ENCODE measurements around the gene COQ9. TPM values are rescaled to one million over a fixed set of nuclear protein-coding genes. Genes with fewer than 3 reads are reported as not detected.
"Not testable (repeated sequence)": the region's sequence is repeated elsewhere in the genome, so short reads cannot be mapped to it uniquely, and the experiment has no call there.

The COQ9 gene
- total RNA-seq, 1 donor from 2014 or later, result 55.8 TPM

- no peak for DNase-seq (ENCODE audit: low read depth in 2 of 2)
Observed at GRCh38 chr16:57426356-57426755, 20.9 kb upstream of the COQ9 start.

- DNase-seq (ENCODE audit: low read depth in 2 of 2), result no peak
Observed at GRCh38 chr16:57427307-57427706, 20.0 kb upstream of the COQ9 start.

GRCh38 chr16:57427824-57428223 lies 19.5 kb upstream of the COQ9 start:
- DNase-seq (ENCODE audit: low read depth in 2 of 2), result no peak

DNA sequence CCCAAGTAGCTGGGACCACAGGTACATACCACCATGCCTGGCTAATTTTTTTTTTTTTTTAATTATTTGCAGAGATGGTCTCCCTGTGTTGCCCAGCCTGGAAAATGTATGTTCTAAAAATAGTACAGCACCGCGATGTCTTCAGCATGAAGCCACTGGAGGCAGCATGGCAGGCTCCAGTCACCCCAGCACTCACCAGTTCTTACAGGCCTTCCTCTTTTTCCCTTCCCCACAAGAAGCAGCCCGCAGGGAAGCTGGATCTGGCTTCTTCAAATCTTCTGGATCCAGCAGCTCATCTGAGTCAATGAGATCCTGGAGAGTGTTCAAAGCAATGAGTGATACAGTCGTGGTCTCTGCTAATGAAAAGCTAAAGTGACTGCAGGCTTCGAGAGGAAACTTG lies 16.3 kb upstream of the COQ9 start:
- no peak for DNase-seq (ENCODE audit: low read depth in 2 of 2)

GRCh38 chr16:57432505-57432904 lies 14.8 kb upstream of the COQ9 start:
- DNase-seq (ENCODE audit: low read depth in 2 of 2), result no peak

- no peak for DNase-seq (ENCODE audit: low read depth in 2 of 2)
Observed at GRCh38 chr16:57432989-57433388, 14.3 kb upstream of the COQ9 start.

DNA sequence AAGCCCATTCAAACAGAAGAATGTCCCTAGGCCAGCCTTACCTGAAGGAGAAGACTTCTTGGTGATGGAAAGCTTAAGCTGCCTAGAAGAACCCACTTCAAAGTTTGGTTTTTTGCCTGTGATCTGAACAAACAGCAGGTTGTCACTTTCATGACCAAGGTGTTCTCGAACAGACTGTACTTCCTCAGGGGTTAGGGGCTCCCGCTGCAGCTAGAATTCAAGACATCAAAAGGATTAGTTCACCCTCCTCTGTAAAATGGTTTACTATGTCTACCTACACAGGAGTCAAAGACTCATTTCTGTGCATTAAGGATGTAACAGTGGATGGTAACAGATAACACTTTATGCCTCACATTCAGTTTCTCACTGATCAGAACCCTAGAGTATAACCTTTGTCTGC lies 13.3 kb upstream of the COQ9 start:
- no peak for DNase-seq (ENCODE audit: low read depth in 2 of 2)

- no peak for DNase-seq (ENCODE audit: low read depth in 2 of 2)
Observed at GRCh38 chr16:57435838-57436237, 11.4 kb upstream of the COQ9 start.

DNA sequence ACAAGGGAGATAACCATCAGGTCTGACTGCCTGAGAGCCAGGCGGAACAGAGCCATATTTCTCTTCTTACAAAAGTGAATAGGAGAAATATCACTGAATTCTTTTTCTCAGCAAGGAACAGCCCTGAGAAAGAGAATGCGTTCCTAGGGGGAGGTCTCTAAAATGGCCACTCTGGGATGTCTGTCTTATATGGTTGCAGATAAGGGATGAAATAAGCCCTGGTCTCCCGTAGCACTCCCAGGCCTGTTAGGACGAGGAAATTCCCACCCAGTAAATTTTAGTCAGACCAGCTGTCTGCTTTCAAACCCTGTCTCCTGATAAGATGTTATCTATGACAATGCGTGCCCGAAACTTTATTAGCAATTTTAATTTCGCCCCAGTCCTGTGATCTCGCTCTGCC lies 7.3 kb upstream of the COQ9 start:
- not testable (repeated sequence) for DNase-seq (ENCODE audit: low read depth in 2 of 2)

DNA sequence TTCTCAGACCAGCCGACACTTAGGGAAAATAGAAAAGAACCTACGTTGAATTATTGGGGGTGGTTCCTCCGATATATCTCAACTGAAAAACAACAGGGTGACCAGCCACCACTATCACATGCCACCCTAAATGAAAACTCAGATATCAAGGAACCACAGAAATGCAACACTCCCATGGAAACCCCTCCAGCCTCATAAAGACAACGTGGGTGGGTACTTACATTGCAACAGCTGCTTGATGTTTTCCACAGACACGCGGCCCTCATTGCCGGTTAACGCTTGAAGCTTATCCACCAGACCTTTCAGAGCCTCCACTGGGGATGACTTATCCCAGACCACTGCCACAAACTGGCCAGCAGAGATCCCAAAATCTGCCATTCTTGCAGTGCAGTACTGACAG lies 6.7 kb upstream of the COQ9 start:
- not testable (repeated sequence) for DNase-seq (ENCODE audit: low read depth in 2 of 2)

DNA sequence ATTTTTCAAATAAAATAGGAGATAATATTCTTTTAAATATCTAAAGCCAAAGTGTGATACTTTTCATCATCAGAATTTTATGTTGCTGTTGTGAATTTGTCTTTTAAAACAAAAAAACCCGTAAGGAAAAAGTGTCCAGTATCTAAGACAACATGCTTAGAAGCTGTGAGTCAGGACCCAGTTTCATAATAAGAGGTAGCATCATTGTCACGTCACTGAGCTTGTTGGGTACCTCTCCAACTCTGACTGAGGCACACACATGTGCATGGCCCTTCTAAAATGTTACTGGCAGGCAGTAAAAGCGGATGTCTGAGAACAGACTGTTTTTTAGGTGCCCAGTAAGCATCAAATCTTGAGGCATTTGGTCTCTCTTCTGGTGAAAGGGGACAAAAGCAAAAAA lies 2.6 kb upstream of the COQ9 start:
- no peak for DNase-seq (ENCODE audit: low read depth in 2 of 2)

DNA sequence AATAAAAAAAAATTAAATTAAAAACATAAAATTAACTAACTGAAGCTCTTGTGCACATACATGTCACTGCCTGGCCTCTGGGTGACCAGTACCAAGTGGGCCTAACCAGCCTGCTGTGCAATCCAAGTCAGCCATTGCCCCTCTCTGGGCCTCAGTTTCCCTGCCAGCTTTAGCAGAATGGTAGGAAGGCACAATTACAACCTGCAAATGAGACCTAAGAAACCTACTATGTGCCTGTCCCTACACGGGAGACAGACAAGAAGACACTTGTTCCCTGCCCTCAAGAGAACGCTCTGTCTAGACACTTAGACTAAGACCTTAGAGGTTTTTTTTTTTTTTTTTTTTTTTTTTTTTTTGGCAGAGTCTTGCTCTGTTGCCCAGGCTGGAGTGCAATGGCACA lies 1.8 kb upstream of the COQ9 start:
- no peak for DNase-seq (ENCODE audit: low read depth in 2 of 2)

- peak; percentile 37 to 38 for DNase-seq (ENCODE audit: low read depth in 2 of 2)
Observed at GRCh38 chr16:57446531-57447185, 621 bp upstream of the COQ9 start.

DNA sequence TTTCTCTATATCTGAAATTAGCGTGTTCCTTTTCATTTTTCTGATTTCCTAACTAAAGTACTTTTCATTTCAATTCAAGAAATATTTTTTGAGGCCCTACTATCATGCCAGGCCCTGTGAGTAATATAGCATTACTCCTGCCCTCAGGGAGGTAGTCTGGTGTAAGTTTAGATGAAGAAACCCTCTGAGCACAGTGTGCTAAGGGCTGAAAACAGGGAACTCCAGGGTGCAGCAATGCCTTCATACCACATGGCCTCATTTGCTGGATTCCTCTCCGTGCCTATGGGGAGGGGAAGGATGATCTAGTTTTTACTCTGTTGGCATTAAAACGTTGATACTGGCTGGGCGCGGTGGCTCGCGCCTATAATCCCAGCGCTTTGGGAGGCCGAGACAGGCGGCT lies 4.7 kb downstream of the COQ9 start:
- DNase-seq (ENCODE audit: low read depth in 2 of 2), result no peak

- DNase-seq (ENCODE audit: low read depth in 2 of 2), result peak; percentile 90 to 93
Observed at GRCh38 chr16:57462209-57462977, 15.1 kb downstream of the COQ9 start, which contains the start of gene POLR2C. Gene POLR2C, plus strand, starts transcription at chr16:57462679. Its CDS starts 46 bp downstream, at chr16:57462725.

DNA sequence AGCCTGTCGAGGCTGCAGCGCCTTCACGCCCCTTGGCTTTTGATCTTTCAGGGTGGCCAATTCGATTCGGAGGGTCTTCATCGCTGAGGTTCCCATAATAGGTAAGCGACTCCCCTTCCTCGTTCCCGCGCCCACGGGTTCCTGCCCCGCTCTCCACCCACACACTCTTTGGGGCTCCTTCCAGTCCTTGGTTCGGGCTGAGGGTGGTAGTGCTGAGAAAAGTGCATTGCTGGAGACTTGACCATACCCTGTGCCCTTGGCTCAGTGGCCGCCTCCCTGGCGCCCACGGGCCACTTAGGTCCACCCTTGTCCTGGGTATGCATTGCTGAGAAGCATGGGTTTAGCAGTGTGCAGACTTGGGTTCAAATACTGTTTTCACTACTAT lies 15.7 kb downstream of the COQ9 start:
- peak; percentile 16 to 25 for DNase-seq (ENCODE audit: low read depth in 2 of 2)

DNA sequence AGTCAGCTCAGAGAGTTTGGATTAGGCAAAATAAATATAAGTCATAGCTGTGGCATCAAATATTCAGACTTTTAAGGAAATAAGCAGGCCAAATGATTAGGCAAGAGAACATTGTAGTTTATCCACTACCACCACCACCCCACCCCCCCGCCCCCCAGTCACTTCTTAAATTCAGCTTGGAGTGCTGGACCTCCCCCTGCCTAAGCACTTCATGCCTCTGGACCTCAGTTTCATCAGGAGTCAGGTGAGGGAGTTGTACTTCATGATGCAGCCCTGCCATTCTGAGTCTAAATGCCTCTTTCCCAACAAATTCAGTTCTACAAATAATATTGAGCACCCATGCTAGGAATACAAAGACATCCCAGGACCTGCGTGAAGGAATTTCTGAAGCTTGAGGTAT lies 17.2 kb downstream of the COQ9 start:
- no peak for DNase-seq (ENCODE audit: low read depth in 2 of 2)

DNA sequence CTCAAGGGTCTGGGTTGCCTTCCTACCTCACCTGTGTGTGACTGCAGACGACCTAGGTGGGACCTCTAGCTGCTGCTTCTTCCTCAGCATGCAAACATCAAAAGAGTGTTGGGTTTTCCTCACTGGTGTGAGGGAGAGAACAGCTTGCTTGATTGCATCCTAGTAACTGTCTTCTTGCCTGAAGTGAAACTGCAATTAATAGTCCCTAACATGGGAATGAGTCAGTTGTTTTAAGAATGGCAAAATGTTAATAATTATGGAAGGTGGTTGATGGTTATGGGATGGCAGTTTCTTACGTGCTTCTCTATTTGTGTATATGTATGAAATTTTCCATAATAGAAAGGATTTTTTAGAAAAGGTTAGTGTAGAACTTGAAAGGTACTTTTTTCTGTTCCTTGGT lies 21.1 kb downstream of the COQ9 start:
- DNase-seq (ENCODE audit: low read depth in 2 of 2), result no peak

DNA sequence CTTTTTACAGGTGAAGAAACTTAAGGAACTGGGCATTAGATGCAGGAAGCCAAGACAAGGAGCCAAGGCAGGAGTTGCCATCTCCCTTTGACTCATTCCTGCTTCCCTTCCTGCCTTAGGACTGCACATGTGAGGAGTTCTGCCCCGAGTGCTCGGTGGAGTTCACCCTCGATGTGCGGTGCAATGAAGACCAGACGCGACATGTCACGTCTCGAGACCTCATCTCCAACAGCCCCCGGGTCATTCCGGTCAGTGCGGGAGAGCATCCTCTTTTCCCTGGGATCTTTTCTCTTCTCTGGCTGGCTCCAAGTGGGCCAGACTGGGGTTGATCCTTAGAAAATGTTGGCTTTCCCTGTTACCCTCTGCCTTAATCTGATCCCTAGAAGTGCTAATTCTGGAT lies 21.8 kb downstream of the COQ9 start:
- DNase-seq (ENCODE audit: low read depth in 2 of 2), result no peak

DNA sequence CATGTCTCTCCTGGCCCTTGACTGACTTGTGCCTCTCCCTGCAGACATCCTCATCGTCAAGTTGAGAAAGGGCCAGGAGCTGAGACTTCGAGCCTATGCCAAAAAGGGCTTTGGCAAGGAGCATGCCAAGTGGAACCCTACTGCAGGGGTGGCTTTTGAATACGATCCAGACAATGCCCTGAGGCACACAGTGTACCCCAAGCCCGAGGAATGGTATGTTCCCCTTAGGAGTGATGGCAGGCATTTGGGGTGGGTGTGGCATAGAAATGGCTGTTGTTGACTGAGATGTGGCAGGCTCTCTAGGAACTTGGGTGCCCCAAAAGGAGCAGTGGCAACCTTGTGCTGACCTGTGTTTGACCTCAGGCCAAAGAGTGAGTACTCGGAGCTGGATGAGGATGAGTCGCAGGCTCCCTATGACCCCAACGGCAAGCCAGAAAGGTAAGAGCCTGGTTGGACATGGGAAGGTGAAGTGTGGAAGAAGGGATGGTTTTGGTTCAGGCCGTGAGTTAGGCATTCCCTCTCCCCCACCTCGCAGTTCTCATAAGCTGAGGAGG lies 22.7 kb downstream of the COQ9 start:
- DNase-seq (ENCODE audit: low read depth in 2 of 2), result no peak

GRCh38 chr16:57470711-57471110 lies 23.4 kb downstream of the COQ9 start:
- DNase-seq (ENCODE audit: low read depth in 2 of 2), result peak; percentile 32 to 57

- no peak for DNase-seq (ENCODE audit: low read depth in 2 of 2)
Observed at GRCh38 chr16:57471209-57471608, 23.9 kb downstream of the COQ9 start.

All from lung microvascular endothelial cell (primary cell).